Ammon's horn (tissue), 1 donor: ENCODE data around the gene LUM.

Experiments
- DNase-seq: peaks from one replicate; pipeline ENCODE4 v3.0.0-alpha.2; 2016; ENCODE audit warnings: low spot score

The LUM gene

GRCh38 chr12:91111366-91112325 lies at the start of gene LUM:
LUM (minus strand) TSS chr12:91111494; CDS start chr12:91108979, 2,515 bp downstream.
- peak; percentile 2 for DNase-seq

GRCh38 chr12:91161009-91161408 lies 49.7 kb upstream of the LUM start:
- DNase-seq: no peak

- no peak for DNase-seq
Observed at GRCh38 chr12:91155990-91156389, 44.7 kb upstream of the LUM start.

GRCh38 chr12:91154131-91154530 lies 42.8 kb upstream of the LUM start:
- DNase-seq: no peak

GRCh38 chr12:91144053-91144452 lies 32.8 kb upstream of the LUM start:
- DNase-seq: no peak

- DNase-seq: no peak
Observed at GRCh38 chr12:91143206-91143605, 31.9 kb upstream of the LUM start.

- no peak for DNase-seq
Observed at GRCh38 chr12:91142221-91142631, 30.9 kb upstream of the LUM start.

GRCh38 chr12:91140026-91140931 lies 29.0 kb upstream of the LUM start:
- no peak for DNase-seq

GRCh38 chr12:91139286-91139685 lies 28.0 kb upstream of the LUM start:
- no peak for DNase-seq

- no peak for DNase-seq
Observed at GRCh38 chr12:91138337-91138920, 27.1 kb upstream of the LUM start.

- no peak for DNase-seq
Observed at GRCh38 chr12:91133871-91134270, 22.6 kb upstream of the LUM start.

- DNase-seq: no peak
Observed at GRCh38 chr12:91129662-91130362, 18.5 kb upstream of the LUM start.

- DNase-seq: no peak
Observed at GRCh38 chr12:91127751-91128150, 16.5 kb upstream of the LUM start.

- no peak for DNase-seq
Observed at GRCh38 chr12:91127306-91127705, 16.0 kb upstream of the LUM start.

- no peak for DNase-seq
Observed at GRCh38 chr12:91126516-91126915, 15.2 kb upstream of the LUM start.

- no peak for DNase-seq
Observed at GRCh38 chr12:91123236-91123916, 12.1 kb upstream of the LUM start.

- no peak for DNase-seq
Observed at GRCh38 chr12:91120781-91121180, 9.5 kb upstream of the LUM start.

GRCh38 chr12:91119089-91119488 lies 7.8 kb upstream of the LUM start:
- no peak for DNase-seq

GRCh38 chr12:91113621-91114020 lies 2.3 kb upstream of the LUM start:
- no peak for DNase-seq

- no peak for DNase-seq
Observed at GRCh38 chr12:91110311-91110924, 876 bp downstream of the LUM start.
